Activated CD4-positive, alpha-beta T cell treated with anti-CD3 and anti-CD28 coated beads, Interleukin-2, amount 10 ng/mL, durations not matched to agents 7 days and 5 days (primary cell): ENCODE results near the gene RGS3. TPM values are rescaled to one million over a fixed set of nuclear protein-coding genes. Genes with fewer than 3 reads are reported as not detected.
A peak's percentile ranks its signal among the peaks of the same experiment; 100 is the strongest.

Source experiments
- CTCF ChIA-PET: fragments of 350-600 bp; sonication (Branson Sonifier 250); formaldehyde crosslinking; loops from one replicate; lab custom pipeline; 2021; ENCODE audit warnings: antibody characterized with exemption; lab: Charles Lee
- POLR2A ChIA-PET: fragments of 350-600 bp; sonication (Branson Sonifier 250); formaldehyde crosslinking; loops from one replicate; lab custom pipeline; 2021; ENCODE audit warnings: antibody characterized with exemption; lab: Charles Lee
- DNase-seq: peaks from one replicate; pipeline ENCODE4 v3.0.0-alpha.2; 2020
- H3K27ac Mint-ChIP-seq: one replicate; pipeline ENCODE4 v1.8.0; 2021; ENCODE audit warnings: mild to moderate bottlenecking, moderate library complexity, mixed read lengths
- H3K27me3 Mint-ChIP-seq: one replicate; pipeline ENCODE4 v1.8.0; 2021; ENCODE audit warnings: mixed read lengths
- H3K36me3 Mint-ChIP-seq: one replicate; pipeline ENCODE4 v1.8.0; 2021; ENCODE audit warnings: low read depth, mixed read lengths
- H3K4me1 Mint-ChIP-seq: one replicate; pipeline ENCODE4 v1.8.0; 2021; ENCODE audit warnings: mixed read lengths
- H3K4me3 Mint-ChIP-seq: one replicate; pipeline ENCODE4 v1.8.0; 2021; ENCODE audit warnings: mild to moderate bottlenecking, moderate library complexity, mixed read lengths
- H3K9me3 Mint-ChIP-seq: one replicate; pipeline ENCODE4 v1.8.0; 2021; ENCODE audit warnings: mixed read lengths
- total RNA-seq, 2 experiments: library from RNA; stranded (reverse); gene quantifications; one replicate each; pipeline ENCODE4 v1.2.3, GENCODE V29; 2021

RGS3 gene
- total RNA-seq, 2 experiments from 2014 or later = 41.5 to 41.6 TPM

DNA sequence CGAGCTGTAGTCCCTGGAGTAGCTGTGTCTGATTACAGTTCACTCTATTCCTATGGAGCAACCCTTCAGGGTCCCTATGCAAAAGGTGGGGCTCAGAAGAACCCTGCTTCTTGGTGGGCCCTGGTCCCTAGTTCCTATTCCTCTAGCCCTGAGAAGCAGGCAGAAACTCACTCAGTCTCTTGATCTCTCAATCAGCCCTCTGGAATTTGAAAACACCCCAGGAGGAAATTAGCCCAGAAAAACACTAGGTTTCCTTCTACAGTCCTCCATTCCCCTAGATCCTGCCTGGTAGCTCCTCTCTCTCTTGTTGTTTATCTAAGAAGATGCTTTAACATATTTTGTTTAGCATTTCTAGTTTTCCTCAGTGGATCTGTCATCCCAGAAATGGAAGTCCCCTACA lies 7.6 kb downstream of the RGS3 start:
- no peak for DNase-seq
- ChIA-PET POLR2A (no interaction called here), CTCF (no interaction called here)
- peaks cover 5% of the 10 kb centered on the region for H3K27me3 Mint-ChIP-seq
- H3K4me3 Mint-ChIP-seq = no peak overlapping the region
- H3K36me3 Mint-ChIP-seq = no peaks in the 10 kb centered on the region
- no peaks in the 10 kb centered on the region for H3K4me1 Mint-ChIP-seq
- H3K9me3 Mint-ChIP-seq = peaks cover 6% of the 10 kb centered on the region
- H3K27ac Mint-ChIP-seq = no peak overlapping the region

DNA sequence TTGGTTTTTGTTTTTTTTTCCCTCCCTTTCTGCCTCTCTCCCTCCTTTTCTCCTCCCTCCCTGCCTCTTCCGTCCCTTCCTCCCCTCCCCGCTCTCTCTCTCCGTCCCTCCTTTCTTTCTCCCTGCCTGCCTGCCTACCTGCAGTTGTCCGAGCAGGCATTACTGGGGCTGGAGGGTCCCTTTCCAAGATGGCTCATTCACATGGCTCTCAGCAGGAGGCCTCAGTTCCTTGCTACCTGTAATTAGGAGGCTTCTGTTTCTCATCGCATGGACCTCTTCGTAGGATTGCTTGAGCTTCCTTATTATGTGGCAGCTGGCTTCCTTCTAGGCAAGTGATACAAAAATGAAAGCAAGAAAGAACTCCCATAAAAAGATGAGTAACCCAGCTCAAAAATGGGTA lies 8.0 kb downstream of the RGS3 start:
- ChIA-PET POLR2A (no interaction called here), CTCF (interaction anchor here (1.7 kb wide), 1 partner anchor 120 kb away, joined by 3 read pairs; no protein-coding TSS in a partner anchor)
- DNase-seq = no peak
- no peak overlapping the region for H3K27ac Mint-ChIP-seq
- no peaks in the 10 kb centered on the region for H3K36me3 Mint-ChIP-seq
- peaks cover 6% of the 10 kb centered on the region for H3K9me3 Mint-ChIP-seq
- peaks cover 5% of the 10 kb centered on the region for H3K27me3 Mint-ChIP-seq
- H3K4me3 Mint-ChIP-seq = no peak overlapping the region
- no peaks in the 10 kb centered on the region for H3K4me1 Mint-ChIP-seq

GRCh38 chr9:113472199-113472598 lies 8.7 kb downstream of the RGS3 start:
- H3K4me1 Mint-ChIP-seq = no peaks in the 10 kb centered on the region
- H3K9me3 Mint-ChIP-seq = peaks cover 3% of the 10 kb centered on the region
- POLR2A ChIA-PET = no interaction called here

GRCh38 chr9:113474360-113475028 lies 11.0 kb downstream of the RGS3 start:
- H3K4me3 Mint-ChIP-seq = no peak overlapping the region
- peaks cover 14% of the 10 kb centered on the region for H3K4me1 Mint-ChIP-seq
- ChIA-PET CTCF (interaction anchor here (0.8 kb wide), 1 partner anchor 73 kb away, joined by 3 read pairs; no protein-coding TSS in a partner anchor), POLR2A (no interaction called here)
- no peak overlapping the region for H3K27ac Mint-ChIP-seq
- no peaks in the 10 kb centered on the region for H3K36me3 Mint-ChIP-seq
- peaks cover 9% of the 10 kb centered on the region for H3K27me3 Mint-ChIP-seq
- H3K9me3 Mint-ChIP-seq = no peaks in the 10 kb centered on the region
- no peak for DNase-seq

More at GRCh38 chr9:113472199-113472598, 8.7 kb downstream of the RGS3 start:
- H3K36me3 Mint-ChIP-seq = no peaks in the 10 kb centered on the region
- peaks cover 5% of the 10 kb centered on the region for H3K27me3 Mint-ChIP-seq
- no peak overlapping the region for H3K27ac Mint-ChIP-seq
- no peak overlapping the region for H3K4me3 Mint-ChIP-seq
- no peak for DNase-seq
- CTCF ChIA-PET = interaction anchor here (1.7 kb wide), 1 partner anchor 119 kb away, joined by 3 read pairs; no protein-coding TSS in a partner anchor

DNA sequence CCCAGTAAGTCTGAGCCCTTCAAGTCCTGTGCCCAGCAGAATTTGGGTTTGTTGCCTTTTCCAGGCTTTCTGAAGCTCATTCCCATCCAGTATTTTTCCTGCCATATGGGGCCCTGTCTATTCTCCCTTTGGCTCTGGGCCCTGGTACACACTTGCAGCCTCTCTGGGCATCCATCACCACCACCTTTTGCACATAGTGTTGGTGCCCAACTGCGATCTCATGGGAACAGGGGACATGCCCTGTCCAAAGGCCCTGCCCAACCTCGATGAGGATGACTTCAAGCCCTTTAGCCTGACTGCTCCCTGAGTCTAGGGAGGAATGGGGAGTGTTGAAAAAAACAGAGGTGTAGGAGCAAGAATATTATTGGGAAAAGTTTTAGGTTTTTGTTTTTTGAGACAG lies 11.5 kb downstream of the RGS3 start:
- H3K36me3 Mint-ChIP-seq = no peaks in the 10 kb centered on the region
- H3K4me1 Mint-ChIP-seq = peaks cover 20% of the 10 kb centered on the region
- DNase-seq = no peak
- H3K9me3 Mint-ChIP-seq = no peaks in the 10 kb centered on the region
- POLR2A ChIA-PET = no interaction called here
- CTCF ChIA-PET = no interaction called here
- H3K27me3 Mint-ChIP-seq = peaks cover 9% of the 10 kb centered on the region
- no peak overlapping the region for H3K27ac Mint-ChIP-seq
- H3K4me3 Mint-ChIP-seq = no peak overlapping the region

DNA sequence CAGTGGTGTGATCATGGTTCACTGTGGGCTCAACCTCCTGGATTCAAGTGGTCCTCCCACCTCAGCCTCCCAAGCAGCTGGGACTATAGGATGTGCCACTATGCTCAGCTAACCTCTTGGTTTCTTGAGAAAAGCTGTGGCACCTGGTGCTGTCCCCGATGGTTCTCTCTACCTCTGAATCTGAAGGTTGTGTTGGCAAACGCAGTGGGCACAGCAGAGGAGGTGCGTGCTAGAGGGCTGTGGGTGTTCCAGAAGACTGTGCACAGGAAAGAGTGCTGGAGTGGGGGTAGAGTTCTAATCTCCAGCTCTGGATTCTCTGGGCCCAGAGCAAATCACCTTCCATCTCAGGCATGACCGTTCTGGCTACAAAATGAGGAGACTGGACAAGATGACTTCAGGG lies 12.5 kb downstream of the RGS3 start:
- Mint-ChIP-seq H3K4me3 (no peak overlapping the region), H3K36me3 (no peaks in the 10 kb centered on the region), H3K4me1 (peaks cover 21% of the 10 kb centered on the region), H3K9me3 (no peaks in the 10 kb centered on the region), H3K27me3 (peaks cover 9% of the 10 kb centered on the region), H3K27ac (no peak overlapping the region)
- CTCF ChIA-PET = no interaction called here
- no peak for DNase-seq
- POLR2A ChIA-PET = no interaction called here

DNA sequence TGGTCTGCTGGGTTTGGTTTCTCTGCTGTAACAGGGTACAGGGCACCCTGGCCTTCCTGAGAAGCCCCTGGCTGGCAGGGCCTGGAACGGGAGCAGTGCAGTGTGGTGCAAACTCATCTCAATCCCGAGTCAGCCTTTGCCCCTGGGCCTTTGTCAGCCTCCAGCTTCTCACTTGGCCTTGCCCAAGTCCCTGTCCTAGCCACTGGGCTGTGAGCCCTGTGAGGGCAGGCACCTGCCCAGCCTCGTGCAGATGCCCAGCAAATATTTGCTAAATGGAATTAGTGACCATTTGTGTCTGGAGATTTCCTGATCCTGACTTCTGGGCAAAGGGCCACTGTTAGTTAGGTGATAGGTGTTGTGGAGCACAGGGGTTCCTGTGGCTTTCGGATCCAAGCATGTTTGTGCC lies 13.0 kb downstream of the RGS3 start:
- POLR2A ChIA-PET = no interaction called here
- H3K9me3 Mint-ChIP-seq = no peaks in the 10 kb centered on the region
- CTCF ChIA-PET = interaction anchor here (1.5 kb wide), 1 partner anchor 18 kb away, joined by 4 read pairs; no protein-coding TSS in a partner anchor
- H3K4me3 Mint-ChIP-seq = no peak overlapping the region
- DNase-seq = no peak
- H3K27ac Mint-ChIP-seq = no peak overlapping the region
- peaks cover 23% of the 10 kb centered on the region for H3K4me1 Mint-ChIP-seq
- peaks cover 7% of the 10 kb centered on the region for H3K27me3 Mint-ChIP-seq
- H3K36me3 Mint-ChIP-seq = no peaks in the 10 kb centered on the region

GRCh38 chr9:113477058-113477457 lies 13.5 kb downstream of the RGS3 start:
- Mint-ChIP-seq H3K36me3 (no peaks in the 10 kb centered on the region), H3K4me3 (no peak overlapping the region), H3K27ac (no peak overlapping the region), H3K4me1 (peaks cover 23% of the 10 kb centered on the region), H3K27me3 (peaks cover 7% of the 10 kb centered on the region), H3K9me3 (no peaks in the 10 kb centered on the region)
- CTCF ChIA-PET = interaction anchor here (0.5 to 1.5 kb wide), 4 partner anchors 11 to 220 kb away, joined by 4 read pairs; no protein-coding TSS in a partner anchor
- no peak for DNase-seq
- POLR2A ChIA-PET = no interaction called here

GRCh38 chr9:113477661-113478060 lies 14.1 kb downstream of the RGS3 start:
- Mint-ChIP-seq H3K27me3 (peaks cover 7% of the 10 kb centered on the region), H3K4me3 (no peak overlapping the region), H3K36me3 (no peaks in the 10 kb centered on the region), H3K9me3 (no peaks in the 10 kb centered on the region), H3K4me1 (peaks cover 23% of the 10 kb centered on the region), H3K27ac (peak overlapping the region; percentile 31)
- DNase-seq = no peak
- ChIA-PET POLR2A (no interaction called here), CTCF (interaction anchor here (0.8 to 1.8 kb wide), 4 partner anchors 11 to 19 kb away, joined by 4 read pairs; no protein-coding TSS in a partner anchor)

DNA sequence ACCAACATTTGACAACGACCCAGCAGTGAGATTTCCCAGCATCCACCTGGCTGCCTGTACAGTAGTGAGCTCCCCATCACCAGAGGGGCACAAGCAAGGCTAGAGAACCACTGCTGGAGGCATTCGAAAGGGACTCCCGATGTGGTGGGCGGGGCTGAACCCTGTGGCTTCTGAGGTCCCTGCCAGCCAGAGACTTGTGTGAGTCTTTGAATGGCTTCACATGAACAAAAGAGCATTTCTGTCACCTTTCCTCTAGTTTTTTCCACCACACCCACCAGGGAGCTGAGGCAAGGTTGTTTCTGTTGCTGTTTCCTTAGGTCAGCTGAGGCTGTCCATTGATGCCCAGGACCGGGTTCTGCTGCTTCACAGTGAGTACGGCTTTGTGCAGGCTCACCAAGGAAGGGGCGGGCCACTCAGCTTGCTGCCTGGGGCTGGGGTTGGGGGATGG lies 15.7 kb downstream of the RGS3 start:
- POLR2A ChIA-PET = no interaction called here

DNA sequence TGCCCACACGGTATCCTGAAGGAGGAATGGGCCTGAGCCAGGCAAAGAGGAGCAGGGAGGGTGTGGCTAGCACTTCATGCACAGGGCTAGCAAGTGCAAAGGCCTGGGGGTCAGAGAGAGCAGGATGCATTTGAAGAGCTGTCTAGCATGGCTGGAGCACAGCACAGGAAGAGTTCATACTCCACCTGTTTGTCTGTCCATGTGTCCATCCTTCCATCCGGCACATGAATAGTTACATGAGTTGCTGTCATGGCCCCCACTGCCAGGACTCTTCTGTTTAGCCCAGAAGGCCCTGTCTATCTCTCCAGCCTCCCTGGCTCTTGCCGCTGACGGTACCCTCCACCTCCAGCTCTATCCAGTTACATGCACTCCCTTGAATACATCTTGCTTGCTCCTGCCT lies 17.1 kb downstream of the RGS3 start:
- peaks cover 23% of the 10 kb centered on the region for H3K4me1 Mint-ChIP-seq
- H3K36me3 Mint-ChIP-seq = no peaks in the 10 kb centered on the region
- H3K27me3 Mint-ChIP-seq = peaks cover 4% of the 10 kb centered on the region
- ChIA-PET POLR2A (no interaction called here), CTCF (interaction anchor here (0.6 to 0.9 kb wide), 4 partner anchors 15 to 578 kb away, joined by 3 to 7 read pairs (median 4); no protein-coding TSS in a partner anchor)
- no peak overlapping the region for H3K4me3 Mint-ChIP-seq
- no peak for DNase-seq
- H3K27ac Mint-ChIP-seq = no peak overlapping the region
- H3K9me3 Mint-ChIP-seq = no peaks in the 10 kb centered on the region

More for the DNA sequence above, 15.7 kb downstream of the RGS3 start:
- peaks cover 4% of the 10 kb centered on the region for H3K27me3 Mint-ChIP-seq
- CTCF ChIA-PET = interaction anchor here (1.3 to 1.8 kb wide), 3 partner anchors 16 to 179 kb away, joined by 3 to 4 read pairs (median 3); no protein-coding TSS in a partner anchor
- peak; percentile 67 for DNase-seq
- no peaks in the 10 kb centered on the region for H3K36me3 Mint-ChIP-seq
- H3K27ac Mint-ChIP-seq = no peak overlapping the region
- no peaks in the 10 kb centered on the region for H3K9me3 Mint-ChIP-seq
- peaks cover 23% of the 10 kb centered on the region for H3K4me1 Mint-ChIP-seq
- no peak overlapping the region for H3K4me3 Mint-ChIP-seq

GRCh38 chr9:113481176-113481787 lies 17.8 kb downstream of the RGS3 start:
- no peak overlapping the region for H3K4me3 Mint-ChIP-seq
- H3K4me1 Mint-ChIP-seq = peaks cover 23% of the 10 kb centered on the region
- no peaks in the 10 kb centered on the region for H3K9me3 Mint-ChIP-seq
- H3K27ac Mint-ChIP-seq = no peak overlapping the region
- peaks cover 4% of the 10 kb centered on the region for H3K27me3 Mint-ChIP-seq
- CTCF ChIA-PET = interaction anchor here (0.9 kb wide), 1 partner anchor 14 kb away, joined by 7 read pairs; no protein-coding TSS in a partner anchor
- H3K36me3 Mint-ChIP-seq = no peaks in the 10 kb centered on the region
- POLR2A ChIA-PET = no interaction called here
- no peak for DNase-seq

DNA sequence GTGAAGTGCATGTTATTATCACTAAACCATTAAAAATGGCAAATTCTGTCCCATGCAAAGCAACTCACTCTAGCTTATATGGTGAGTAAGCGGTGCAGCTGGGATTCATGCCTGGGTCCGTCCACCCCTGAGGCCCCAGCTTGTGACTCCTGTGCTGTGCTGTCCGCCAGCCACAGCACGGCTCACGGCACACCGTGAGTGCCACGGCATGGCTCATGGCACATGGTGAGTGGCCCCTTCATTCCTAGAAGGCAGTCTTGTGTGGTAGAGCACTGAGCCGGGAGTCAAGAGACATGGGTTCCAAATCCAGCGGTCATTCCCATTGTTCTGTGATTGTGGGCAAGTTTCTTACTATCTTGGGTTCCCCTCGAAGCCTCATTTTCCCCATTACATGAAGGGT lies 18.8 kb downstream of the RGS3 start:
- Mint-ChIP-seq H3K36me3 (no peaks in the 10 kb centered on the region), H3K9me3 (no peaks in the 10 kb centered on the region), H3K4me3 (no peak overlapping the region), H3K27me3 (peaks cover 4% of the 10 kb centered on the region), H3K27ac (no peak overlapping the region), H3K4me1 (peaks cover 23% of the 10 kb centered on the region)
- ChIA-PET CTCF (no interaction called here), POLR2A (no interaction called here)
- no peak for DNase-seq
